Measurements from ENCODE around the gene ZBTB8OS.

GRCh38 chr1:32652244-32652962, 2.1 kb upstream of the ZBTB8OS start:
- no peak for TF ChIP-seq CTCF (IDR thresholded peaks at IDR 0.05; ENCODE audit: extremely low read depth in 1 of 2, insufficient read depth in 1 of 2, low read depth in 1 of 2, low read length in 2 of 2)
- no peak for TF ChIP-seq POLR2A (IDR thresholded peaks at IDR 0.05; ENCODE audit: low read depth, low read length)
- TF ChIP-seq JUN (IDR thresholded peaks at IDR 0.05; ENCODE audit: borderline replicate concordance, insufficient read depth, insufficient read length, low read depth), result no peak
- no peak for TF ChIP-seq EZH2 (IDR thresholded peaks at IDR 0.05; ENCODE audit: borderline replicate concordance, low read depth, low read length, severe bottlenecking)
- no peak for TF ChIP-seq MYC (IDR thresholded peaks at IDR 0.05; ENCODE audit: low read depth, low read length)
- TF ChIP-seq POLR2AphosphoS5 (IDR thresholded peaks at IDR 0.05; ENCODE audit: insufficient read depth, low read depth, low read length), result no peak
